ENCODE data around the gene AFTPH. TPM values are rescaled to one million over a fixed set of nuclear protein-coding genes. Genes with fewer than 3 reads are reported as not detected.
"Not testable (repeated sequence)": the region's sequence is repeated elsewhere in the genome, so short reads cannot be mapped to it uniquely, and the experiment has no call there.

Gene AFTPH
- total RNA-seq, 1 donor from 2014 or later: 13.0 TPM

GRCh38 chr2:64491426-64491825 lies 32.7 kb upstream of the AFTPH start:
- intact Hi-C loops (cut with micrococcal nuclease): no loop called here
- DNase-seq (no peak), ATAC-seq (no peak)

GRCh38 chr2:64492272-64492671 lies 31.9 kb upstream of the AFTPH start:
- intact Hi-C loops (cut with micrococcal nuclease): no loop called here
- DNase-seq (no peak), ATAC-seq (no peak)

- intact Hi-C loops (cut with micrococcal nuclease): no loop called here
- ATAC-seq (no peak), DNase-seq (no peak)
Observed at GRCh38 chr2:64492821-64493220, 31.3 kb upstream of the AFTPH start.

GRCh38 chr2:64493788-64494187 lies 30.3 kb upstream of the AFTPH start:
- intact Hi-C loops (cut with micrococcal nuclease): no loop called here
- no peak for ATAC-seq
- no peak for DNase-seq

- no peak for DNase-seq
- intact Hi-C loops (cut with micrococcal nuclease): no loop called here
- ATAC-seq: no peak
Observed at GRCh38 chr2:64498438-64498837, 25.7 kb upstream of the AFTPH start.

GRCh38 chr2:64500549-64500948 lies 23.6 kb upstream of the AFTPH start:
- intact Hi-C loops (cut with micrococcal nuclease): no loop called here
- ATAC-seq: no peak
- no peak for DNase-seq

GRCh38 chr2:64501946-64502345 lies 22.2 kb upstream of the AFTPH start:
- intact Hi-C loops (cut with micrococcal nuclease): no loop called here
- no peak for DNase-seq

GRCh38 chr2:64502860-64503259 lies 21.3 kb upstream of the AFTPH start:
- intact Hi-C loops (cut with micrococcal nuclease): no loop called here
- ATAC-seq (no peak), DNase-seq (no peak)

More at GRCh38 chr2:64501946-64502345, 22.2 kb upstream of the AFTPH start:
- no peak for ATAC-seq

GRCh38 chr2:64504774-64505720 lies 19.1 kb upstream of the AFTPH start:
- ATAC-seq (no peak), DNase-seq (no peak)
- intact Hi-C loops (cut with micrococcal nuclease): no loop called here

GRCh38 chr2:64506686-64507085 lies 17.4 kb upstream of the AFTPH start:
- intact Hi-C loops (cut with micrococcal nuclease): no loop called here
- DNase-seq (no peak), ATAC-seq (no peak)

GRCh38 chr2:64514008-64514407 lies 10.1 kb upstream of the AFTPH start:
- DNase-seq: no peak

GRCh38 chr2:64515086-64515485 lies 9.0 kb upstream of the AFTPH start:
- ATAC-seq (no peak), DNase-seq (no peak)
- intact Hi-C loops (cut with micrococcal nuclease): no loop called here

More at GRCh38 chr2:64514008-64514407, 10.1 kb upstream of the AFTPH start:
- intact Hi-C loops (cut with micrococcal nuclease): no loop called here
- ATAC-seq: no peak

- intact Hi-C loops (cut with micrococcal nuclease): no loop called here
- no peak for DNase-seq
- no peak for ATAC-seq
Observed at GRCh38 chr2:64516651-64517510, 7.2 kb upstream of the AFTPH start.

- no peak for ATAC-seq
- DNase-seq: no peak
- intact Hi-C loops (cut with micrococcal nuclease): no loop called here
Observed at GRCh38 chr2:64517511-64517884, 6.6 kb upstream of the AFTPH start.

GRCh38 chr2:64522843-64523428 lies 1.2 kb upstream of the AFTPH start:
- peak; percentile 48 for DNase-seq
- no peak for ATAC-seq
- intact Hi-C loops (cut with micrococcal nuclease): no loop called here

- intact Hi-C loops (cut with micrococcal nuclease): no loop called here
- DNase-seq: no peak
Observed at GRCh38 chr2:64524604-64525316, 632 bp downstream of the AFTPH start.

GRCh38 chr2:64525317-64525613 lies 1.1 kb downstream of the AFTPH start:
- DNase-seq (no peak), ATAC-seq (no peak)
- intact Hi-C loops (cut with micrococcal nuclease): no loop called here

More at GRCh38 chr2:64524604-64525316, 632 bp downstream of the AFTPH start:
- peak; percentile 45 for ATAC-seq

- no peak for DNase-seq
- intact Hi-C loops (cut with micrococcal nuclease): no loop called here
- no peak for ATAC-seq
Observed at GRCh38 chr2:64526034-64526433, 1.9 kb downstream of the AFTPH start.

- ATAC-seq; intact Hi-C loops (cut with micrococcal nuclease); DNase-seq: not testable (repeated sequence)
Observed at GRCh38 chr2:64530946-64531345, 6.8 kb downstream of the AFTPH start.

Data from left ventricle myocardium superior (tissue), 1 donor.